NCI-H774 (cell line): ENCODE measurements around the gene GASK1A.
"Not testable (repeated sequence)": the region's sequence is repeated elsewhere in the genome, so short reads cannot be mapped to it uniquely, and the experiment has no call there.

ENCODE experiments used
- DNase-seq: peaks from one replicate; lab custom pipeline; 2025; lab: John Stamatoyannopoulos, UW

GASK1A gene

GRCh38 chr3:43031889-43032545 is 52.9 kb downstream of the GASK1A start:
- DNase-seq = no peak

GRCh38 chr3:43032646-43033628 is 53.8 kb downstream of the GASK1A start:
- DNase-seq = no peak

- DNase-seq = no peak
Observed at GRCh38 chr3:43034200-43034599, 55.1 kb downstream of the GASK1A start.

GRCh38 chr3:43034911-43035310 is 55.8 kb downstream of the GASK1A start:
- DNase-seq = no peak

- DNase-seq = no peak
Observed at GRCh38 chr3:43035801-43036365, 56.8 kb downstream of the GASK1A start.

- DNase-seq = no peak
Observed at GRCh38 chr3:43036621-43037423, 57.7 kb downstream of the GASK1A start.

- DNase-seq = no peak
Observed at GRCh38 chr3:43038010-43038409, 58.9 kb downstream of the GASK1A start.

GRCh38 chr3:43041517-43041916 is 62.4 kb downstream of the GASK1A start:
- DNase-seq = no peak

- DNase-seq = no peak
Observed at GRCh38 chr3:43043071-43043766, 64.1 kb downstream of the GASK1A start.

- no peak for DNase-seq
Observed at GRCh38 chr3:43043793-43044192, 64.7 kb downstream of the GASK1A start.

- not testable (repeated sequence) for DNase-seq
Observed at GRCh38 chr3:43045079-43045478, 66.0 kb downstream of the GASK1A start.

- no peak for DNase-seq
Observed at GRCh38 chr3:43046583-43046982, 67.5 kb downstream of the GASK1A start.

GRCh38 chr3:43048470-43048869 is 69.4 kb downstream of the GASK1A start:
- no peak for DNase-seq

GRCh38 chr3:43053291-43053690 is 74.2 kb downstream of the GASK1A start:
- no peak for DNase-seq

- no peak for DNase-seq
Observed at GRCh38 chr3:43054754-43055153, 75.6 kb downstream of the GASK1A start.

GRCh38 chr3:43055393-43055792 is 76.3 kb downstream of the GASK1A start:
- no peak for DNase-seq

- no peak for DNase-seq
Observed at GRCh38 chr3:43055806-43056770, 77.0 kb downstream of the GASK1A start.

- no peak for DNase-seq
Observed at GRCh38 chr3:43059456-43059855, 80.3 kb downstream of the GASK1A start.

GRCh38 chr3:43061101-43061895 is 82.2 kb downstream of the GASK1A start:
- no peak for DNase-seq
